Choroid plexus epithelial cell (primary cell): Measurements from ENCODE around the gene DUSP6.

ENCODE experiments used
- DNase-seq: peaks from one replicate; pipeline ENCODE4 v3.0.0-alpha.2; 2010; ENCODE audit warnings: low read depth
- H3K4me3 ChIP-seq: 2 replicates; pipeline ENCODE4 v1.5.1; 2011; ENCODE audit warnings: low read depth, mild to moderate bottlenecking, control low read depth, low read length, moderate library complexity
- CTCF ChIP-seq: conservative IDR thresholded peaks from 2 replicates; pipeline ENCODE4 v1.5.1; 2011; ENCODE audit warnings: low read depth, mild to moderate bottlenecking, control low read depth, inconsistent platforms, low read length, moderate library complexity

The DUSP6 gene

GRCh38 chr12:89366676-89367364 lies 14.5 kb upstream of the DUSP6 start:
- DNase-seq: no peak
- no peak for TF ChIP-seq CTCF
- H3K4me3 ChIP-seq: no peak overlapping the region

GRCh38 chr12:89364631-89365030 lies 12.3 kb upstream of the DUSP6 start:
- TF ChIP-seq CTCF: no peak
- DNase-seq: no peak

GRCh38 chr12:89364058-89364457 lies 11.8 kb upstream of the DUSP6 start:
- DNase-seq: no peak

More at GRCh38 chr12:89364631-89365030, 12.3 kb upstream of the DUSP6 start:
- H3K4me3 ChIP-seq: no peak overlapping the region

GRCh38 chr12:89363582-89363981 lies 11.3 kb upstream of the DUSP6 start:
- H3K4me3 ChIP-seq: no peak overlapping the region
- DNase-seq: no peak
- no peak for TF ChIP-seq CTCF

More at GRCh38 chr12:89364058-89364457, 11.8 kb upstream of the DUSP6 start:
- TF ChIP-seq CTCF: no peak
- H3K4me3 ChIP-seq: no peak overlapping the region

- DNase-seq: peak; percentile 19
- H3K4me3 ChIP-seq: no peak overlapping the region
- TF ChIP-seq CTCF: no peak
These were observed 10.8 kb upstream of the DUSP6 start for GRCh38 chr12:89363084-89363483.

- TF ChIP-seq CTCF: no peak
- no peak for DNase-seq
- H3K4me3 ChIP-seq: no peak overlapping the region
These were observed 7.3 kb upstream of the DUSP6 start for GRCh38 chr12:89359615-89360014.

- no peak for DNase-seq
- no peak for TF ChIP-seq CTCF
These were observed 6.5 kb upstream of the DUSP6 start for GRCh38 chr12:89358805-89359204.

More at GRCh38 chr12:89358805-89359204, 6.5 kb upstream of the DUSP6 start:
- H3K4me3 ChIP-seq: no peak overlapping the region
